Fibroblast of skin of left quadriceps (primary cell): ENCODE data around the gene LTBP2.

Experiments
- DNase-seq, 2 experiments: peaks; one replicate each; pipeline ENCODE4 v3.0.0-alpha.2; 2013; ENCODE audit warnings: low read depth in 2 of 2

LTBP2 gene

GRCh38 chr14:74638066-74638465 lies 26.0 kb upstream of the LTBP2 start:
- DNase-seq, result no peak

DNA sequence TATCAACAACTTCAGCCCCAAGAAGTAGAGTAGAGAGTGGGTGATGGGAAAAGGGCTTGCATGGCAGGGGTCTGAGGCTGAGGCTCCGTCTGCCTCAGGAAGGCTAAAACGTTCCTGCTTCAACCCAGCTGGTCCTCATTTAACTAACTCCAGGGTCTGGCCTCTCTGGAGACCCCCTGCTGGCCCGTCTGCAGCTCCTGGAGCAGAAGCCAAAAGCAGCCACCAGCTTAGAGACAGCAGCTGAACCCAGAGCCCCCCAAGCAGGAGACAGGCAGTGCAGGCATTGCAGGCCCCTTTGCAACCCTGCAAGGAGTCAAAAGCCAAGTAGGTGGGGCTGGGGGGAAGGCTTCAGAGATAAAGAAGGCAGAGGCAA lies 25.1 kb upstream of the LTBP2 start:
- no peak for DNase-seq

DNA sequence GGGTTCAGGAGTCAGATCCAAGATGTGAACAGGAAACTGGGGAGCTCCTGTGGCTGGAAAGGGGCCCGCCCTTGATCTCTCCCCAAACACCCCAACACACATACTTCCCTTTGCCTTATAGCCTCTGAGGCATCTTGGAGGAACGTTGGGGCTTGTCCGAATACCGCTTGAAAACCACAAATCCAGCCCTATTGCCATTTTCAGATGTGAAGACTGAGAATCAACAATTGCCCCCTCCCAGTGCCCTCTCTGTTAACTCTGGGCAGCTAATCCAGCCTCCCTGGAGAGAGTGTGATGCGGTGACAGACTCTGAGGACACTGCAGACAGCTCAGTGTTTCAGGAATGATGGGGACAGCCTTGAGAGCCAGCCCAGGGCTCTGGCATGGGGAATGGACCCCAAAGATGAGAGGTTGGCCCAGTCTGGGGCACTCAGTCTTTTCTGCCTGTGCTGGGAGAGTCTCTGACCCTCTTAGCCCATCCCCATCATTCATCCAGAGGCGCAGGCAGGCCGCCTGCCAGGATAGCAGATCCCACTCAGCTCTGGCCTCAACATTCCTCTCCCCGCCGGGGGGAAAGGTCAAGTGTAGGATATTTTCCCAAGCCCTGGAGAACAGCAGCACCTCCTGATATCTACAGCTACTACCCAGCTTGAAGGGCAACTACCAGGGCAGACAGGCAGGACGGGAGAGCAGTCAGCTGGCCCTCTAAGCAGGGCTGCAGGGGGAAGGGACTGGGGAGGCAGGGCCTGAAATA lies 24.6 kb upstream of the LTBP2 start:
- no peak for DNase-seq

- DNase-seq, result no peak
Measured at GRCh38 chr14:74635847-74636246, 23.8 kb upstream of the LTBP2 start.

- DNase-seq, result no peak
Measured at GRCh38 chr14:74634964-74635363, 22.9 kb upstream of the LTBP2 start.

GRCh38 chr14:74634481-74634880 lies 22.4 kb upstream of the LTBP2 start:
- DNase-seq, result peak in 1 of 2 experiments; percentile 58

GRCh38 chr14:74630881-74631690 lies 19.0 kb upstream of the LTBP2 start:
- DNase-seq, result no peak

DNA sequence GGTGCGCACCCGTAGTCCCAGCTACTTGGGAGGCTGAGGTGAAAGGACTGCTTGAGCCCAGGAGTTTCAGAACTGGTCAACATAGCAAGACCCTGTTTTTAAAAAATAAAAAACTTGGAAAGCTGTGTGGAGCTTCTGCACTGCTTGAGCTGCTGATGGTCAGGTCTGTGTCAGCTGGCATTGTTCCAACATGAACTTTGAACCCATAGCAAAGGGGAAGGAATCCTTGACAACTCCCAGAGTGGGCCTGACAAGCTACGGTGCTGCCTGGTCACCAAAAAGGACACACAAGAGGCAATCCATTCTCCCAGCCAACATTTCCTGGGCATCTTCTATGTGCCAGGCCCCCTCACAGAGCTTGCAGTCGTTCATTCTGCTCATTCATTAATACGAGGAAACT lies 16.4 kb upstream of the LTBP2 start:
- no peak for DNase-seq

DNA sequence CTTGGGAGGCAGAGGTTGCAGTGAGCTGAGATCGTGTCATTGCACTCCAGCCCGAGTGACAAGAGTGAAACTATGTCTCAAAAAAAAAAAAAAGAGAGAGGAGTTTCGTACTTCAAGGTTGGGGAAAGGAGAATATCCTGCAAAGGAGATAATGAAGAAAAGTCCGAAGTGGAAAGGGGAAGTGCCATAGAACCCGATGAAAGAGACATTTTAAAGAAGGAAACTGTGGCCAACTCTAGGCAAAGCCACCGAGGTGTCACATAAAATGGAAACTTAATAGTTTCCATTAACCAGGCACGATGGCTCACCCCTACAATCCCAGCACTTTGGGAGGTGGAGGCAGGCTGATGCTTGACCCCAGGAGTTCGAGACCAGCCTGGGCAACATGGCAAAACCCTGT lies 15.0 kb upstream of the LTBP2 start:
- DNase-seq, result no peak

GRCh38 chr14:74622257-74622656 lies 10.2 kb upstream of the LTBP2 start:
- no peak for DNase-seq

- no peak for DNase-seq
Measured at GRCh38 chr14:74621556-74621955, 9.5 kb upstream of the LTBP2 start.

DNA sequence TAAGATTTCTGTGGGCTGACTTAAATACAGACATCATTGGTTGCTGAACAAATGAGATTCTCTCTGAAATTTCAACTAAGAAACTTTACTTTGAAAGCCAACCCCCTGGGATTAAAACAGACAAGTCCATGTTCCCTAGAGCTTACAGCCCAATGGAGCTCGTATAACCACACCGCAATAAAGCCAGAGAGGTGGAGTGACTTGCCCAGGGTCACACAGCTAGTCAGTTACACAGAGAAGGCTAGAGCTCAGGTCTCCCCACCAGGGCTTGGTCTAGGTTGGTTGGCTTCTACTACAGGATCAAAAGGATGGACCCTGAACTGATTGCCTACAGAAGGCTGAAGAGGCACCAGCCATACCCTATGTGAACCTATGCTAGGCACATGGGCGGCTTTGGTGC lies 8.9 kb upstream of the LTBP2 start:
- DNase-seq, result no peak

DNA sequence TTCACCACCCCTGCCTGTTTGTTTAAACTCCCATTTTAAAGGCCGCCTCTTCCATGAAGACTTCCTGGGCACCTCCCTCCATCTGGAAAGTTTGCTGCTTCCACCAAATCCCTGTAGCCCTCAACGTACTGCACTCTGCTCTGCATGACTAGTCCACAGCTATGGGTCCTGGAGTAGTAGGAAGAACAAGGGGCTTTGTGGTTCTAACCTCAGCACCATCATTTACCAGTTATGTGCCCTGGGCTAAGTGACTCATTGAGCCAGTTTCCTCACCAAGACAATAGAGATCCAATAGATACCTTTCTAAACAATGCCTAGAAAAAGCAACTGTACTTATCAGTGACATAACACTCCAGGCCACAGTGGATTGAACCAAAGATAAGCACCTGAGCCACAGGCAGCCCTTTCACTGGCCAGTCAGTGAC lies 8.5 kb upstream of the LTBP2 start:
- DNase-seq, result peak; percentile 64 to 65

DNA sequence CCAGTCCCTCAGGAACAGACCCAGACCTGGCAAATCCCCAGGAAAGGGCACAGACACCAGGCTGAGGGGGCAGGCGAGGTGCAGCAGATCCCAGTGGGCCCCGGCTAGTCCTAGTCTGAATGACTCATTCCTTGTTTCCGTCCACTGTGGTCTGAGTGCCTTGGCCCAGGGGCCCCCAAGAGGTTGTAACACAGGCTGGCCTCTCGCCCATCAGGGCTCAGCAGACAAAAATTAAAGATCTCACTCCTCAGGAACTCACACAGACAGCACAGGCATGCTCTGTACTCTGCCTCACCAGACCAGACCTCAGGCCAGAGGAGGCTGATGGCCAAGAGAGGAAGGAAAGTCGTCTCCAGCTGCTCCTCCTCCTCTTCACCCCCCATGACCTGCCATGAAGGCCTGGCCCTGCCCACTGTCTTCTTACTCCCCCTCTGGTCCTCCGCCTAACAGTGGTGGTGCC lies 7.7 kb upstream of the LTBP2 start:
- peak; percentile 69 to 74 for DNase-seq

GRCh38 chr14:74618078-74618952 lies 6.3 kb upstream of the LTBP2 start:
- peak in 1 of 2 experiments; percentile 36 for DNase-seq

GRCh38 chr14:74616996-74617700 lies 5.1 kb upstream of the LTBP2 start:
- no peak for DNase-seq

DNA sequence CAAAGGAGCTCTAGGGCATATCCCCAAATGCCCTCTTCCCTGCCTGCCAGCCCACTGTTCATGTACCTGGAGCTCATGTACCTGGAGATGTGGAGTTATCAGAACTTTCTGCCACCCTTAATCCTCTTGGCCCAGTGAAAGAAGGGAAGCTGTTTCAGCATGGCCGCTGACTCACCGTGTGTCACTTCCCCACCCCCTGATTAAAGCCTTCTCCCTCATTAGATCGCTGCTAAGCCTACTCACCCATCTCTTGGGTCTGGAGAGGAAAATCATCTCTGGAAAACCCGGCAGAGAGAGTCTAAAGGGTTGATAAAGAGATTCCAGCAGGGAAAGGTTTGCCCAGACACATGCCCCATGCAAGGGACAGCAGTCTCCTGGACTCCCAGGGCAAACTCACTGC lies 4.5 kb upstream of the LTBP2 start:
- DNase-seq, result peak; percentile 55 to 62

DNA sequence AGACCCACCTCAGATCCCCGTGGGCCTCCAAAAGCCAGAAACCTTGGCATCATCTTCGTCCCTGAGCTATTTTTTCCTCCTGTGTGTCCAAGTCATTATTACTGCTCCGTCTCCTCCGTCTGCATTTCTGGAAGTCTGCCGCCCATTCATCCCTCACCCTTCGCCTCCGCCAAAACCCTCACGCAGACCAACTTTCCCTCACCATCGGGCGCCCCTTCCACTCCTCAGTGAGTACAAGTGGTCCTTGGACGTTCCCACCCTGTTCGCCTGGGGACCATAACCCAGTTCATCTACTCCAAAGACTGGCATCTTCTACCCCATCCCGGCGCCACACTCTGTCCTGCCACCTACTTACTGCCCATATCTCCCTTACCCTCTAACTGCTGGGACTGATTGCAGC lies 3.7 kb upstream of the LTBP2 start:
- DNase-seq, result no peak

DNA sequence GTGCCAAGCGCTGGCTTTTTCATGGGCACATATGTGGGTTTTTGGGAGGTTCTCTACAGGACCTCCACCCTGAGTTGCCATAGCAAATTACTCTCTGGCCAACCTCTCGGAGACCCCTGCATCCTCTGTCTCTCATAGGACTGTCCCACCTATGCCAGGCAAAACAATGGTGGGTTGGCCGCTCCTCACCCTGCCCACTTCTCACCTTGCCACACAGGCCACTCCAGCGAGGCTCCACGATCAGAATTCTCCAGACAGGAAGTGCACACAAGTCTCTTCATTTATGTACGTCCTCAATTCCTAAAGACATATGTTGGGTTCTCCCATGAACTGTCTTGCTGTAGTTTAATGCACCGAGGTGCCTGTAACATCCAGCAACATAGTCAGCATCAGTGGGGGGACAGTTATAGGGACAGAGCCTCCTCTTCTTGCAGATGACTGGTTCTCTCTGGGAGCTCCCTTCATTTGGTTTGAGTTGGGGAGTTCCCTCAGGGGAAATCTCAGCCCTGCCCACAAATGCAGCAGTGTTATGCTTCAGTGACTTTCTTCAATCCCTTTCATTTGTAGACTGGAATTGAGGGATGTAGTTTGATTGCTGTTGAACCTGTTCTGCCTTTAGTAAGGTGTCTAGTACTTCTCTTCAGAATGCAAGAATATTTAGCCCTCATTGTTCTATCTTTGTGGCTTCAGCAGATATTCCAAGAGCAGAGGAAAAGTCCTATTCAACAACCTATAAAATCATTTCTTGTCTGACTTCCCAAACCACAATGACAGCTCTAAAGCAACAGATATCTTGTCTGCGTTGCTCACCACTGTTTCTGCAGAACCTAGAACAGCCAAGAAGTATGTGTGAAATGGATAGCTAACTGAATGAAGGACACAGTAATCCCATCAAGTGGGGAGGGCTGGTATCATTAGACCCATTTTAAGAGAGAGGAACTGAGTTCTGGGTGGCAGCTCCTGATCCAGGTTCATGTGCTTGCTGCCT lies 2.8 kb upstream of the LTBP2 start:
- DNase-seq, result no peak

GRCh38 chr14:74613211-74613914 lies 1.3 kb upstream of the LTBP2 start:
- DNase-seq, result no peak
